HL-60 (cell line): ENCODE measurements around the gene SNAPC4.

ENCODE experiments used
- CTCF ChIP-seq: IDR thresholded peaks from one replicate; pipeline ENCODE4 v1.5.1; 2011; ENCODE audit warnings: low read length, control low read depth, inconsistent platforms; ENCODE audit not compliant: insufficient read depth
- GABPA ChIP-seq: IDR thresholded peaks from 2 replicates; pipeline ENCODE4 v1.6.1; 2012; ENCODE audit warnings: low read depth
- POLR2AphosphoS5 ChIP-seq: IDR thresholded peaks from 2 replicates; pipeline ENCODE4 v1.6.1; 2012; ENCODE audit warnings: low read depth
- REST ChIP-seq: IDR thresholded peaks from 2 replicates; pipeline ENCODE4 v1.6.1; 2012; ENCODE audit warnings: low read depth; ENCODE audit not compliant: insufficient replicate concordance
- SPI1 ChIP-seq: IDR thresholded peaks from 2 replicates; pipeline ENCODE4 v1.6.1; 2012; ENCODE audit warnings: low read depth, mild to moderate bottlenecking, borderline replicate concordance

DNA sequence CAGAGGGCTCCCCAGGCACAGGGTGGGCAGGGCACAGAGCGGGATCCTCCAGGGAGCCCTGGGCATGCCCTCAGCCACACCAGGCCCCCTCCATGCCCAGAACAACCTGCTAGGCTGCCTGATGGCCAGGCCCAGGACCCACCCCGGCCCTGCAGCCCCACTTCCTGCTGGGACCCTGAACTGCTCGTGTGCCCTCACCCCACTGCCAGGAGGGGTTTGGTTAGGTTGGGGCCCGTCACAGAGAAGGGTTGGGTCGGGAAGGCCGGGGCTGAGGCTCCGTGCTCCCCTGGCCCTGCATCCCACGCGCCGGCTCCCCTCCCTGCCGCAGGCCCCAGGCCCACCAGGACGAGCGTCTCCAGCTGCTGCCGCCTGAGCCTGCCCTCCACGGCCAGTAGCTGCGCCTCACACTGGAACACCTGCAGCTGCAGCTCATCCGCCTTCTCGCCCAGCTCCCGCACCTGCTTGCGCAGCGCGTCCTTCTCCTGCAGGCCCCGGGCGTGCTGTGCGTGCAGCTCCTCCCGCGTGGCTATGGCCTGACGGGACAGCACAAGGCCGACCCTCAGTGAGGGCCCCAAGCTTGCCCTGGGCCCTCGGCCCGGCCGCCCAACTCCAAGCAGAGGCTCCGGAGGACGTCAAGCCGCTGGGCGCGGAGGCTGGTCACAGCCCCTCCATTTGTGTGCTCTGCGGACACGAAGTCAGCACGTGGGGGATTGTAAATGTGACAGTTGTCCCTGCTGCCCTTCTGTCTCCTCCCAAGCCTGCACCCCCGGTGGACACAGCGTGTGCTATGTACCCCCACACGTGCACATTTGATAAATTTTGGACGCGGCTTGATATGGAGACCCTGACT, 32.4 kb downstream of the SNAPC4 start:
- TF ChIP-seq CTCF: no peak
- TF ChIP-seq POLR2AphosphoS5: no peak
- no peak for TF ChIP-seq GABPA
- TF ChIP-seq REST: no peak
- TF ChIP-seq SPI1: no peak
